ENCODE measurements around the gene ZNF330.

DNA sequence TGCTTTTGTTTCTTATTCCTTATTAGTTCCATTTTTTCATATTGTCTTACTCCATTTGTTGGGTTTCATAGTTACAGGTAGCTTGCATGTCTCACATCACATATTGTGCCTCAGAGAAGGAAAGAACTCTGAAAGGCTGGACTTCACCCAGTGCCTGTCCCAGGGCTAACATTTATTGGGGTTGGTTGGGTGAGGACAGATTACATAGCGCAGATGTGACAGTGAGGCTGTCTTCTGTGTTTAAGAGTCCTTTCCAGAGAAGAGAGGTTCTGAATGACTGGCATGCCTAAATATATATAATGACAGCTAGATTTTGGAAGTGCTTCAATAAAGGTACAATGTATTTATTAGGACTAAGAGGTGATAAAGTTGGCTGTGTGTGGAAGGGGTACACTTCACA lies 2.7 kb downstream of the ZNF330 start:
- TF ChIP-seq, protein P1, sequence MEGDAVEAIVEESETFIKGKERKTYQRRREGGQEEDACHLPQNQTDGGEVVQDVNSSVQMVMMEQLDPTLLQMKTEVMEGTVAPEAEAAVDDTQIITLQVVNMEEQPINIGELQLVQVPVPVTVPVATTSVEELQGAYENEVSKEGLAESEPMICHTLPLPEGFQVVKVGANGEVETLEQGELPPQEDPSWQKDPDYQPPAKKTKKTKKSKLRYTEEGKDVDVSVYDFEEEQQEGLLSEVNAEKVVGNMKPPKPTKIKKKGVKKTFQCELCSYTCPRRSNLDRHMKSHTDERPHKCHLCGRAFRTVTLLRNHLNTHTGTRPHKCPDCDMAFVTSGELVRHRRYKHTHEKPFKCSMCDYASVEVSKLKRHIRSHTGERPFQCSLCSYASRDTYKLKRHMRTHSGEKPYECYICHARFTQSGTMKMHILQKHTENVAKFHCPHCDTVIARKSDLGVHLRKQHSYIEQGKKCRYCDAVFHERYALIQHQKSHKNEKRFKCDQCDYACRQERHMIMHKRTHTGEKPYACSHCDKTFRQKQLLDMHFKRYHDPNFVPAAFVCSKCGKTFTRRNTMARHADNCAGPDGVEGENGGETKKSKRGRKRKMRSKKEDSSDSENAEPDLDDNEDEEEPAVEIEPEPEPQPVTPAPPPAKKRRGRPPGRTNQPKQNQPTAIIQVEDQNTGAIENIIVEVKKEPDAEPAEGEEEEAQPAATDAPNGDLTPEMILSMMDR (IDR thresholded peaks at IDR 0.05), result no peak
- TF ChIP-seq EP300 (IDR thresholded peaks at IDR 0.05) (no peak), POLR2A (IDR thresholded peaks at IDR 0.05) (no peak), POLR2AphosphoS5 (IDR thresholded peaks at IDR 0.05) (no peak)
